ENCODE data around the gene GPRC5D. TPM values are rescaled to one million over a fixed set of nuclear protein-coding genes. Genes with fewer than 3 reads are reported as not detected.

Gene GPRC5D
- total RNA-seq, 1 donor from 2014 or later = not detected

- Mint-ChIP-seq H3K27me3 (ENCODE audit: low read depth) (peaks cover 44% of the 10 kb centered on the region), H3K4me3 (no peak overlapping the region), H3K27ac (ENCODE audit: unreplicated experiment) (no peak overlapping the region)
Observed at GRCh38 chr12:12897302-12897701, 54.7 kb downstream of the GPRC5D start.

GRCh38 chr12:12896260-12896659 lies 55.7 kb downstream of the GPRC5D start:
- no peaks in the 10 kb centered on the region for H3K9me3 Mint-ChIP-seq
- H3K36me3 Mint-ChIP-seq (ENCODE audit: low read depth) = no peaks in the 10 kb centered on the region
- H3K27me3 Mint-ChIP-seq (ENCODE audit: low read depth) = peaks cover 48% of the 10 kb centered on the region
- H3K27ac Mint-ChIP-seq (ENCODE audit: unreplicated experiment) = no peak overlapping the region
- no peak for DNase-seq (ENCODE audit: low read depth, low spot score)
- TF ChIP-seq CTCF (conservative IDR thresholded peaks at IDR 0.05) = no peak
- no peaks in the 10 kb centered on the region for H3K4me1 Mint-ChIP-seq
- no peak overlapping the region for H3K4me3 Mint-ChIP-seq

More at GRCh38 chr12:12897302-12897701, 54.7 kb downstream of the GPRC5D start:
- Mint-ChIP-seq H3K9me3 (no peaks in the 10 kb centered on the region), H3K4me1 (no peaks in the 10 kb centered on the region), H3K36me3 (ENCODE audit: low read depth) (no peaks in the 10 kb centered on the region)
- TF ChIP-seq CTCF (conservative IDR thresholded peaks at IDR 0.05) = no peak
- no peak for DNase-seq (ENCODE audit: low read depth, low spot score)

- DNase-seq (ENCODE audit: low read depth, low spot score) = no peak
- Mint-ChIP-seq H3K4me3 (peak overlapping the region; percentile 28), H3K9me3 (no peaks in the 10 kb centered on the region), H3K4me1 (peaks cover 13% of the 10 kb centered on the region), H3K36me3 (ENCODE audit: low read depth) (no peaks in the 10 kb centered on the region), H3K27ac (ENCODE audit: unreplicated experiment) (no peak overlapping the region), H3K27me3 (ENCODE audit: low read depth) (peaks cover 75% of the 10 kb centered on the region)
- no peak for TF ChIP-seq CTCF (conservative IDR thresholded peaks at IDR 0.05)
Observed at GRCh38 chr12:12893438-12893837, 58.5 kb downstream of the GPRC5D start.

- no peak for DNase-seq (ENCODE audit: low read depth, low spot score)
- Mint-ChIP-seq H3K27me3 (ENCODE audit: low read depth) (peaks cover 82% of the 10 kb centered on the region), H3K9me3 (no peaks in the 10 kb centered on the region), H3K4me1 (peaks cover 13% of the 10 kb centered on the region), H3K4me3 (no peak overlapping the region), H3K27ac (ENCODE audit: unreplicated experiment) (no peak overlapping the region), H3K36me3 (ENCODE audit: low read depth) (no peaks in the 10 kb centered on the region)
- no peak for TF ChIP-seq CTCF (conservative IDR thresholded peaks at IDR 0.05)
Observed at GRCh38 chr12:12892681-12893141, 59.3 kb downstream of the GPRC5D start.

GRCh38 chr12:12891881-12892355 lies 60.1 kb downstream of the GPRC5D start:
- DNase-seq (ENCODE audit: low read depth, low spot score) = no peak
- no peak for TF ChIP-seq CTCF (conservative IDR thresholded peaks at IDR 0.05)
- no peak overlapping the region for H3K27ac Mint-ChIP-seq (ENCODE audit: unreplicated experiment)
- H3K9me3 Mint-ChIP-seq = no peaks in the 10 kb centered on the region
- H3K36me3 Mint-ChIP-seq (ENCODE audit: low read depth) = no peaks in the 10 kb centered on the region
- H3K4me1 Mint-ChIP-seq = peaks cover 13% of the 10 kb centered on the region
- peak overlapping the region; percentile 78 for H3K4me3 Mint-ChIP-seq
- peaks cover 88% of the 10 kb centered on the region for H3K27me3 Mint-ChIP-seq (ENCODE audit: low read depth)
